Measurements from ENCODE around the gene LRP1. TPM values are rescaled to one million over a fixed set of nuclear protein-coding genes. Genes with fewer than 3 reads are reported as not detected.

The LRP1 gene
- total and polyA plus RNA-seq, 5 experiments from 2014 or later = 0.51 to 6.0 (median 2.7) TPM; not detected in 1

- no peak for ATAC-seq
- peak overlapping the region in 1 of 10 donors; percentile 84 for H3K27ac Mint-ChIP-seq
- DNase-seq = no peak
- no peak overlapping the region for H3K4me3 Mint-ChIP-seq
- H3K4me1 Mint-ChIP-seq = peaks cover 0 to under 1% (median 0%) of the 10 kb centered on the region in 4 donors
- no peaks in the 10 kb centered on the region for H3K27me3 Mint-ChIP-seq
- no peaks in the 10 kb centered on the region for H3K9me3 Mint-ChIP-seq
- POLR2A ChIA-PET = no interaction called here
- no peaks in the 10 kb centered on the region for H3K36me3 Mint-ChIP-seq
These were observed 37.5 kb downstream of the LRP1 start for GRCh38 chr12:57165741-57166140.

DNA sequence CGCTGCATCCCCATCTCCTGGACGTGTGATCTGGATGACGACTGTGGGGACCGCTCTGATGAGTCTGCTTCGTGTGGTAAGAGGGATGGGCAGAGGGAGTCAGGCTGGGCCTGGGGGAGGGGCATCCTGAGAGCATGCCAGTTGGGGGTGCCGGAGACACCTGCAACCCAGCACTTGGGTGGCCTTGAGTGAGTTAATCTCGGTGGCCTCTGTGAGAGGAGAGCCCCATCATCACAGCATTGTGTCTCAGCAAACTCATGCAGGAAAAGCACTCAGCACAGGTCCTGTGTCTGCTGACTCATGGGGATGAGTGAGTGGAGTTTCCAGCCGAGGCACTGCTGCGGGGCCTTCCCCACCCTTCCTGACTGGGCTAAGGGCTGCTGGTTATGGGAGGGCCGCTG is 38.7 kb downstream of the LRP1 start:
- no peaks in the 10 kb centered on the region for H3K27me3 Mint-ChIP-seq
- H3K27ac Mint-ChIP-seq = peak overlapping the region in 2 of 10 donors; percentile 55 to 84
- H3K9me3 Mint-ChIP-seq = no peaks in the 10 kb centered on the region
- ATAC-seq = no peak
- no peak overlapping the region for H3K4me3 Mint-ChIP-seq
- no peaks in the 10 kb centered on the region for H3K36me3 Mint-ChIP-seq
- POLR2A ChIA-PET = no interaction called here
- DNase-seq = no peak
- H3K4me1 Mint-ChIP-seq = peaks cover 0 to 6% (median 0%) of the 10 kb centered on the region in 4 donors

- Mint-ChIP-seq H3K27me3 (peaks cover 0 to 1% (median under 1%) of the 10 kb centered on the region in 5 donors), H3K4me3 (no peak overlapping the region), H3K27ac (no peak overlapping the region), H3K36me3 (no peaks in the 10 kb centered on the region), H3K4me1 (peaks cover 0 to 7% (median 0%) of the 10 kb centered on the region in 4 donors), H3K9me3 (no peaks in the 10 kb centered on the region)
- POLR2A ChIA-PET = no interaction called here
- ATAC-seq (no peak), DNase-seq (no peak)
These were observed 39.8 kb downstream of the LRP1 start for GRCh38 chr12:57168058-57168457.

GRCh38 chr12:57169046-57169795 is 40.9 kb downstream of the LRP1 start:
- no peaks in the 10 kb centered on the region for H3K36me3 Mint-ChIP-seq
- ATAC-seq (no peak), DNase-seq (no peak)
- POLR2A ChIA-PET = no interaction called here
- H3K9me3 Mint-ChIP-seq = no peaks in the 10 kb centered on the region
- peaks cover 0 to 3% (median 1%) of the 10 kb centered on the region in 5 donors for H3K27me3 Mint-ChIP-seq
- no peak overlapping the region for H3K4me3 Mint-ChIP-seq
- peaks cover 0 to 8% (median 0%) of the 10 kb centered on the region in 4 donors for H3K4me1 Mint-ChIP-seq
- H3K27ac Mint-ChIP-seq = no peak overlapping the region

- H3K9me3 Mint-ChIP-seq = no peaks in the 10 kb centered on the region
- peaks cover 0 to 8% (median 0%) of the 10 kb centered on the region in 4 donors for H3K4me1 Mint-ChIP-seq
- H3K36me3 Mint-ChIP-seq = no peaks in the 10 kb centered on the region
- no peak for ATAC-seq
- H3K4me3 Mint-ChIP-seq = no peak overlapping the region
- POLR2A ChIA-PET = no interaction called here
- no peak overlapping the region for H3K27ac Mint-ChIP-seq
- H3K27me3 Mint-ChIP-seq = peaks cover 0 to 3% (median 1%) of the 10 kb centered on the region in 5 donors
- no peak for DNase-seq
These were observed 41.7 kb downstream of the LRP1 start for GRCh38 chr12:57169969-57170368.

- POLR2A ChIA-PET = no interaction called here
- H3K27ac Mint-ChIP-seq = peak overlapping the region in 2 of 10 donors; percentile 39 to 63
- peaks cover 0 to 8% (median 0%) of the 10 kb centered on the region in 4 donors for H3K4me1 Mint-ChIP-seq
- H3K4me3 Mint-ChIP-seq = no peak overlapping the region
- no peaks in the 10 kb centered on the region for H3K36me3 Mint-ChIP-seq
- DNase-seq = no peak
- H3K9me3 Mint-ChIP-seq = no peaks in the 10 kb centered on the region
- H3K27me3 Mint-ChIP-seq = peaks cover 0 to 3% (median 1%) of the 10 kb centered on the region in 5 donors
- no peak for ATAC-seq
These were observed 42.1 kb downstream of the LRP1 start for GRCh38 chr12:57170408-57170807.

GRCh38 chr12:57170927-57171326 is 42.6 kb downstream of the LRP1 start:
- POLR2A ChIA-PET = no interaction called here
- Mint-ChIP-seq H3K4me1 (peaks cover 0 to 10% (median under 1%) of the 10 kb centered on the region in 4 donors), H3K9me3 (no peaks in the 10 kb centered on the region), H3K4me3 (no peak overlapping the region), H3K27ac (peak overlapping the region in 1 of 10 donors; percentile 63), H3K36me3 (no peaks in the 10 kb centered on the region), H3K27me3 (peaks cover 0 to 3% (median 1%) of the 10 kb centered on the region in 5 donors)
- DNase-seq (no peak), ATAC-seq (no peak)

DNA sequence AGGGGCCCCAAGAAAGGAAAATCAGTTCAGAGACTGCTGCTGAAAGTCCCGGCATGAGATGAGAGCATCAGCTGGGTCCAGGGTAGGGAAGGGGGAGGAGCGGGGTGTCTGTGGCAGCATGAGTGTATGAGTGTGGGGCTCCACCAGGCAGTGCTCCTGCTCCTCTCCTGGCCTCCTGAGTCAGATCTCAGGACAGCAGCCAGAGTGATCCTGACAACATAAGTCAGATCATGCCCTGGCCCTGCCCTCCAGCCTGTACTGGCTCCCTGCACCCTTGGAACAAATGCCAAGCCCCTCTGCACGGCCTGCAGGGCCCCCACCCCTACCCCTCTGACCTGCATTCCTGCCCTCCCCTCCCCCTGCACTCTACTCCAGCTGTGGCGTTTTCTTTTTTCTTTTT is 43.4 kb downstream of the LRP1 start:
- H3K9me3 Mint-ChIP-seq = no peaks in the 10 kb centered on the region
- peaks cover 0 to 11% (median 1%) of the 10 kb centered on the region in 4 donors for H3K4me1 Mint-ChIP-seq
- H3K36me3 Mint-ChIP-seq = no peaks in the 10 kb centered on the region
- ATAC-seq (no peak), DNase-seq (no peak)
- no peak overlapping the region for H3K27ac Mint-ChIP-seq
- peaks cover 0 to 3% (median 1%) of the 10 kb centered on the region in 5 donors for H3K27me3 Mint-ChIP-seq
- no peak overlapping the region for H3K4me3 Mint-ChIP-seq
- POLR2A ChIA-PET = no interaction called here

- no peak overlapping the region for H3K4me3 Mint-ChIP-seq
- peak overlapping the region in 1 of 10 donors; percentile 43 for H3K27ac Mint-ChIP-seq
- DNase-seq (peak in 3 of 10 donors; percentile 7 to 12 (median 9)), ATAC-seq (peak in 1 of 2 donors; percentile 61)
- H3K27me3 Mint-ChIP-seq = peaks cover 0 to 3% (median 1%) of the 10 kb centered on the region in 5 donors
- no peaks in the 10 kb centered on the region for H3K36me3 Mint-ChIP-seq
- POLR2A ChIA-PET = interaction anchor here (0.7 kb wide), 1 partner anchor 49 kb away, joined by 4 read pairs; no protein-coding TSS in a partner anchor
- H3K9me3 Mint-ChIP-seq = no peaks in the 10 kb centered on the region
- peaks cover 0 to 11% (median 1%) of the 10 kb centered on the region in 4 donors for H3K4me1 Mint-ChIP-seq
These were observed 44.8 kb downstream of the LRP1 start for GRCh38 chr12:57173089-57173488.

- H3K4me1 Mint-ChIP-seq = peaks cover 0 to 11% (median 1%) of the 10 kb centered on the region in 4 donors
- DNase-seq (no peak), ATAC-seq (no peak)
- no peak overlapping the region for H3K4me3 Mint-ChIP-seq
- H3K36me3 Mint-ChIP-seq = no peaks in the 10 kb centered on the region
- H3K27ac Mint-ChIP-seq = peak overlapping the region in 1 of 10 donors; percentile 19
- peaks cover 0 to 3% (median 1%) of the 10 kb centered on the region in 5 donors for H3K27me3 Mint-ChIP-seq
- H3K9me3 Mint-ChIP-seq = no peaks in the 10 kb centered on the region
- POLR2A ChIA-PET = no interaction called here
These were observed 45.4 kb downstream of the LRP1 start for GRCh38 chr12:57173683-57174082.

DNA sequence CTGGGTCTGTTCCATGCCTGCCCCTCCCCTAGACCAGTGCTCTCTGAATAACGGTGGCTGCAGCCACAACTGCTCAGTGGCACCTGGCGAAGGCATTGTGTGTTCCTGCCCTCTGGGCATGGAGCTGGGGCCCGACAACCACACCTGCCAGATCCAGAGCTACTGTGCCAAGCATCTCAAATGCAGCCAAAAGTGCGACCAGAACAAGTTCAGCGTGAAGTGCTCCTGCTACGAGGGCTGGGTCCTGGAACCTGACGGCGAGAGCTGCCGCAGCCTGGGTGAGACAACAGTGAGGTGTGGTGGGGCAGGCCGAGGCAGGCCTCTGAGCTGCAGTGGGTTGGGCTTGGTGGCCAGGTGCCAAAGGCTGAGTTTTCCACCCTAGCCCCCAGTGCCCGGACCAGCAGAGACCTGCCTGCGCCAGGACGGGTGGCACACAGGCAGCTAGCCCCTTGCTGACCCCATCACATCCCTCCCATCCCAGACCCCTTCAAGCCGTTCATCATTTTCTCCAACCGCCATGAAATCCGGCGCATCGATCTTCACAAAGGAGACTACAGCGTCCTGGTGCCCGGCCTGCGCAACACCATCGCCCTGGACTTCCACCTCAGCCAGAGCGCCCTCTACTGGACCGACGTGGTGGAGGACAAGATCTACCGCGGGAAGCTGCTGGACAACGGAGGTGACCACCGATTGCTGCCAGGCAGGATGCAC is 47.3 kb downstream of the LRP1 start:
- Mint-ChIP-seq H3K4me3 (no peak overlapping the region), H3K4me1 (peaks cover 0 to 11% (median 1%) of the 10 kb centered on the region in 4 donors), H3K9me3 (no peaks in the 10 kb centered on the region), H3K27ac (no peak overlapping the region), H3K36me3 (no peaks in the 10 kb centered on the region), H3K27me3 (peaks cover 0 to 3% (median 1%) of the 10 kb centered on the region in 5 donors)
- DNase-seq = peak in 5 of 10 donors; percentile 11 to 26 (median 21)
- POLR2A ChIA-PET = no interaction called here
- peak in 1 of 2 donors; percentile 30 for ATAC-seq

- POLR2A ChIA-PET = no interaction called here
- ATAC-seq (no peak), DNase-seq (no peak)
- Mint-ChIP-seq H3K4me1 (peaks cover 0 to 8% (median 1%) of the 10 kb centered on the region in 4 donors), H3K27me3 (peaks cover 0 to 3% (median 1%) of the 10 kb centered on the region in 5 donors), H3K4me3 (no peak overlapping the region), H3K27ac (no peak overlapping the region), H3K36me3 (no peaks in the 10 kb centered on the region), H3K9me3 (no peaks in the 10 kb centered on the region)
These were observed 47.8 kb downstream of the LRP1 start for GRCh38 chr12:57176139-57176477.

DNA sequence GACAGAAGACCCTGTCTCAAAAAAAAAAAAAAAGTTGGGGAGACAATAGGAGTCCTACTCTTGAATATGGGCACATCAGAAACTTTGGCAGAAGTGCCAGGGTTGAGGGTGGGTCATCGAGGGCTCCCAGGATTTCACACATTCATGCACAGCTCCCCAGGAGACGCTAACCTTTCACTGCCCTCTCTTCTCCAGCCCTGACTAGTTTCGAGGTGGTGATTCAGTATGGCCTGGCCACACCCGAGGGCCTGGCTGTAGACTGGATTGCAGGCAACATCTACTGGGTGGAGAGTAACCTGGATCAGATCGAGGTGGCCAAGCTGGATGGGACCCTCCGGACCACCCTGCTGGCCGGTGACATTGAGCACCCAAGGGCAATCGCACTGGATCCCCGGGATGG is 48.6 kb downstream of the LRP1 start:
- Mint-ChIP-seq H3K9me3 (no peaks in the 10 kb centered on the region), H3K4me3 (no peak overlapping the region), H3K27me3 (peaks cover 0 to 3% (median 1%) of the 10 kb centered on the region in 5 donors), H3K36me3 (no peaks in the 10 kb centered on the region), H3K4me1 (peaks cover 0 to 5% (median 1%) of the 10 kb centered on the region in 4 donors), H3K27ac (no peak overlapping the region)
- POLR2A ChIA-PET = interaction anchor here (0.6 kb wide), 1 partner anchor 14 kb away, joined by 3 read pairs; no protein-coding TSS in a partner anchor
- ATAC-seq (no peak), DNase-seq (no peak)

Measured in naive thymus-derived CD8-positive, alpha-beta T cell (primary cell).